Omental fat pad (tissue), 4 donors: ENCODE data around the gene CCNYL1. TPM values are rescaled to one million over a fixed set of nuclear protein-coding genes. Genes with fewer than 3 reads are reported as not detected.
"Not testable (repeated sequence)": the region's sequence is repeated elsewhere in the genome, so short reads cannot be mapped to it uniquely, and the experiment has no call there.

Source experiments
- ATAC-seq: fragments of 150-250 bp; one replicate; pipeline ENCODE4 v1.9.1; 2016; ENCODE audit warnings: mild to moderate bottlenecking, moderate library complexity; ENCODE audit not compliant: low FRiP score
- DNase-seq: peaks from one replicate; pipeline ENCODE4 v3.0.0-alpha.2; 2019; ENCODE audit warnings: low spot score
- total RNA-seq, 4 donors: library from RNA; depleted of rRNA; stranded (reverse); fragments of >200 nt; gene quantifications; one replicate each; pipeline ENCODE4 v1.1.0, GENCODE V29; 2016
- TF ChIP-seq, protein P1 (sequence below), 3 donors: fragments of 450-650 bp; IDR thresholded peaks; one replicate each; pipeline ENCODE4 v1.5.1; 2016 to 2017; ENCODE audit warnings: antibody characterized with exemption in 3 of 3, mild to moderate bottlenecking in 3 of 3, moderate library complexity in 2 of 3

CCNYL1 gene
- total RNA-seq, 4 donors from 2014 or later: 23.2 to 58.4 (median 26.0) TPM

- ATAC-seq (no peak), DNase-seq (no peak)
- TF ChIP-seq, protein P1, sequence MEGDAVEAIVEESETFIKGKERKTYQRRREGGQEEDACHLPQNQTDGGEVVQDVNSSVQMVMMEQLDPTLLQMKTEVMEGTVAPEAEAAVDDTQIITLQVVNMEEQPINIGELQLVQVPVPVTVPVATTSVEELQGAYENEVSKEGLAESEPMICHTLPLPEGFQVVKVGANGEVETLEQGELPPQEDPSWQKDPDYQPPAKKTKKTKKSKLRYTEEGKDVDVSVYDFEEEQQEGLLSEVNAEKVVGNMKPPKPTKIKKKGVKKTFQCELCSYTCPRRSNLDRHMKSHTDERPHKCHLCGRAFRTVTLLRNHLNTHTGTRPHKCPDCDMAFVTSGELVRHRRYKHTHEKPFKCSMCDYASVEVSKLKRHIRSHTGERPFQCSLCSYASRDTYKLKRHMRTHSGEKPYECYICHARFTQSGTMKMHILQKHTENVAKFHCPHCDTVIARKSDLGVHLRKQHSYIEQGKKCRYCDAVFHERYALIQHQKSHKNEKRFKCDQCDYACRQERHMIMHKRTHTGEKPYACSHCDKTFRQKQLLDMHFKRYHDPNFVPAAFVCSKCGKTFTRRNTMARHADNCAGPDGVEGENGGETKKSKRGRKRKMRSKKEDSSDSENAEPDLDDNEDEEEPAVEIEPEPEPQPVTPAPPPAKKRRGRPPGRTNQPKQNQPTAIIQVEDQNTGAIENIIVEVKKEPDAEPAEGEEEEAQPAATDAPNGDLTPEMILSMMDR (IDR thresholded peaks at IDR 0.05): no peak
Observed at GRCh38 chr2:207716056-207716455, 4.6 kb downstream of the CCNYL1 start.

DNA sequence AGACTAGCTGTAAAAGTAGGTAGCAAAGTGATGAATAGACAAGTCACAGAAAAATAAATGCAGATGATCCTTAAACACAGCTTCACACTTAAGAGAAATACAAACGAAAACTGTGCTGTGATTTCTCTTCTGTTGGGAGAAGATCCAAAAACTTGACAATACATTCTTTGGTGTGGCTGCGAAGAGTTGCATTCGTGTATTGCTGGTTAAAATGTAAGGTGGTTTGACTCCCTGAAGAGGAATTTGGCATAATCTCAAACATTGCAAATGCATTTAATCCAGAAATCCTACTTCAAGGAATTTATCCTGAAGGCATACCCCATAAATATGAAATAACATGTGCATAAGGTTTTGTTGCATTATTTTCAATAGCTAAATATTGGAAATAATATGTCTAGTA lies 7.1 kb downstream of the CCNYL1 start:
- no peak for ATAC-seq
- TF ChIP-seq, protein P1 (IDR thresholded peaks at IDR 0.05): no peak
- no peak for DNase-seq

GRCh38 chr2:207719008-207719407 lies 7.6 kb downstream of the CCNYL1 start:
- ATAC-seq (no peak), DNase-seq (no peak)
- TF ChIP-seq, protein P1 (IDR thresholded peaks at IDR 0.05): no peak

DNA sequence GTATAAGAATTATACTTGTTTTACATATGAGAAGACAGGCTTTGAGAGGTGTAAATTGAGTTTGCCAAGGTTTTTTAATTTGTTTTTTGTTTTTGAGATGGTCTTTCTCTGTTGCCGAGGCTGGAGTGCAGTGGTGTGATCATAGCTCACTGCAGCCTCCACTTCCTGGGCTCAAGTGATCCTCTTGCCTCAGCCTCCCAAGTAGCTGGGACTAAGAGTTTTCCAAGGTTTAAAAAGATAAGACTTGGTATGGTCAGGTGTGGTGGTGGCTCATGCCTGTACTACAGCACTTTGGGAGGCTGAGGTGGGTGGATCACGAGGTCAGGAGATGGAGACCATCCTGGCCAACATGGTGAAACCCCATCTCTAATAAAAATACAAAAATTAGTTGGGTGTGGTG lies 8.2 kb downstream of the CCNYL1 start:
- ATAC-seq, DNase-seq: not testable (repeated sequence)

DNA sequence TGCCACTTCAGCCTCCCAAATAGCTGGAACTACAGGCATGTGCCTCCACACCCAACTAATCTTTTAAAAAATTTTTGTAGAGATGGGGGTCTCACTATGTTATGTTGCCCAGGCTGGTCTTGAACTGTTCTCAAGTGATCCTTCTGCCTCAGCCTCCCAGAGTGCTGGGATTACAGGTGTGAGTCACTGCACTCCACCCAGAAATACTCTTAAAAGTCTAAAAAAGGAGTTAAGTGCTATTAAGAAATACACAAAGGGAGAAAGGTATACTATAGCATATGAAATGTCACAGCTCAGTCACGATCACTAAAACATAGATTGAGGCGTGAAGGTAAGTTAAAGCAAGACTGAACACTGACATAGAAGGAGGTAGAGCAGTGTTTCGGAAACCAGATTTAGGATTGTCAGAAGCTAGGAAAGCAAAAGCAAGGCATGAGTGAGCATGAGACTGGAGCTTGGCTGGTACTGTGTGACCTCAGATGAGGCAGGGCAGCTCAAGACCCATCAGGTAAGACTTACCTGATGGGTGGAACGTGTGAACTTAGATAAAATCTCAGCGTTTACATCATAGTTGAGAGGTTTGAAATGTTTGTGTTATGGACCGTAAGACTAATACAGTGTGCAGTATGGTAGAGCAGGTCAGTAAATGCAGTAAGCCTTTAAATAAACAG lies 9.2 kb downstream of the CCNYL1 start:
- DNase-seq: no peak
- ATAC-seq: no peak
- TF ChIP-seq, protein P1 (IDR thresholded peaks at IDR 0.05): no peak

DNA sequence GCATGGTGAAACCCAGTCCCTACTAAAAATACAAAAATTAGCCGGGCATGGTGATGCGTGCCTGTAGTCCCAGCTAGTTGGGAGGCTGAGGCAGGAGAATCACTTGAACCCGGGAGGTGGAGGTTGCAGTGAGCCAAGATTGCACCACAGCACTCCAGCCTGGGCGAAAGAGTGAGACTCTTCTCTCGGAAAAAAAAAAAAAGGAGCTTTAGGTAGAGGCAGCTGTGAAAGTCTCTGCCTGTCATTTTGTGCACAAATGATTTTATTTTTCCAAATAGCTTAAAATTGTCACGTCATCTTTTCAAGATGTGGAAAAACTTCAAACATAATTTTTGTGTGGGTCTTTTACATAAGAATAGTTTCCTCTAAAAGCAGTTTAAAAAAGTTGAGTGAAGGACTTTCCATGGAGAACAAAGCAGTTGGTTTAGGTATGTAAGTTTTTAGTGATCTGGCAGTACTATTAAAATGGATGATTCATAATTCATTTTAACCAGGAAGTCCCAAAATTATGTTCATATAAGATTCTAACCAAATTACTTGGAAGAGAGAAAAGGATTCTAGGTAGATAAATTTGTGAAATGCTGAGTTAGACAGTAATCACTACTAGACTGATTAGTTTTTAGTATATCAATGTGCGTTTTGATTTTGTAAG lies 11.5 kb downstream of the CCNYL1 start:
- DNase-seq: no peak
- TF ChIP-seq, protein P1 (IDR thresholded peaks at IDR 0.05): no peak
- peak; percentile 34 for ATAC-seq

GRCh38 chr2:207723425-207723787 lies 12.0 kb downstream of the CCNYL1 start:
- peak; percentile 43 for ATAC-seq
- not testable (repeated sequence) for DNase-seq

GRCh38 chr2:207724113-207724512 lies 12.7 kb downstream of the CCNYL1 start:
- ATAC-seq (peak; percentile 20), DNase-seq (no peak)
- TF ChIP-seq, protein P1 (IDR thresholded peaks at IDR 0.05): no peak
